GM12873 (cell line): ENCODE results near the gene ANKRD35.

Source experiments
- TF ChIP-seq, protein P1 (sequence below): IDR thresholded peaks from 2 replicates; pipeline ENCODE4 v1.5.1; 2012; ENCODE audit warnings: low read depth, mild to moderate bottlenecking, moderate library complexity, low read length, control low read depth; ENCODE audit not compliant: insufficient read depth; ENCODE audit errors: missing control alignments

Gene ANKRD35, protein sequence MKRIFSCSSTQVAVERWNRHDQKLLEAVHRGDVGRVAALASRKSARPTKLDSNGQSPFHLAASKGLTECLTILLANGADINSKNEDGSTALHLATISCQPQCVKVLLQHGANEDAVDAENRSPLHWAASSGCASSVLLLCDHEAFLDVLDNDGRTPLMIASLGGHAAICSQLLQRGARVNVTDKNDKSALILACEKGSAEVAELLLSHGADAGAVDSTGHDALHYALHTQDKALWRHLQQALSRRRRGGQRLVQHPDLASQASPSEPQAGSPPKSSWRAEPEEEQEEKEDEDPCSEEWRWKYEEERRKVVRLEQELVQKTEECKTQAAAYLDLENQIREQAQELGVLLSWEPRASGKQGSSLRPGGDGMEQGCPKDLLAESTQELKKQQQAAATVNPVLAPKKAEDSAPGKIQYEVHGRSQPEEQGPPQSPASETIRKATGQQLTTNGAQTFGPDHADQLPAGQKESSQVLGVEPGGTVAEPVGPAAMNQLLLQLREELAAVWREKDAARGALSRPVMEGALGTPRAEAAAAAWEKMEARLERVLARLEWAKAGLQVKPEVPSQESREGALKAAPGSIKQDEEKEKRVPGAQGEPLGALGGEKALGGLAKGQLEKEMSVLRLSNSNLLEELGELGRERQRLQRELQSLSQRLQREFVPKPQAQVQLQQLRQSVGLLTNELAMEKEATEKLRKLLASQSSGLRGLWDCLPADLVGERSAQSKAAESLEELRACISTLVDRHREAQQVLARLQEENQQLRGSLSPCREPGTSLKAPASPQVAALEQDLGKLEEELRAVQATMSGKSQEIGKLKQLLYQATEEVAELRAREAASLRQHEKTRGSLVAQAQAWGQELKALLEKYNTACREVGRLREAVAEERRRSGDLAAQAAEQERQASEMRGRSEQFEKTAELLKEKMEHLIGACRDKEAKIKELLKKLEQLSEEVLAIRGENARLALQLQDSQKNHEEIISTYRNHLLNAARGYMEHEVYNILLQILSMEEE

DNA sequence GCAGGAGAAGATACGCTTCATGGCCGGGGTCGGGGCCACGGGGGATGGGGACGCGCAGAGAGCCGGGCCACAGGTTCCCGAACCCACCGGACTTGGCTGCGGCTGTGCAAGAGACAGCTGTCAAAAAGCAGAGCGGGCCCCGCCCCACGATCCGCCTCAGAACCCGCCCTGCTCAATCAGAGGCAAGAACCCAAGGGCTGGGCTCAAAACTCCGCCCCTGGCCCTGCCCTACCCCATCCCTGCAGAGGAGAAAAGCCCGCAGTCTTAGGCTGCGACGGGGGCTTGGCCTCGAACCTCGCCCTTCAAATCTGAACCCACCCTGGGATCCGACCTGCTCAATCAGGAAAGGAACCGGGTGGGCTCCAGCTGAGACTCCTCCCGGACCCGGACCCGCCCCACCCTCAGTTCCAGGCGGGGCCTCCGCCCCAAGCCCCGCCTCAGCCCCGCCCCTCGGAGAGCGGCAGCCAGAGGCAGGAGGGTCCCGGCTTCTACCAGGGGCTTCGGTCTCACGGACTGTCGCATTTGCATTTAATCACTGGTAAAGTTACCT lies at the start of gene ANKRD35:
TSS of gene ANKRD35 (minus strand) at position 129 of the 550 bp plus-strand sequence. CDS start at position 21, 108 bp downstream.
- TF ChIP-seq, protein P1, sequence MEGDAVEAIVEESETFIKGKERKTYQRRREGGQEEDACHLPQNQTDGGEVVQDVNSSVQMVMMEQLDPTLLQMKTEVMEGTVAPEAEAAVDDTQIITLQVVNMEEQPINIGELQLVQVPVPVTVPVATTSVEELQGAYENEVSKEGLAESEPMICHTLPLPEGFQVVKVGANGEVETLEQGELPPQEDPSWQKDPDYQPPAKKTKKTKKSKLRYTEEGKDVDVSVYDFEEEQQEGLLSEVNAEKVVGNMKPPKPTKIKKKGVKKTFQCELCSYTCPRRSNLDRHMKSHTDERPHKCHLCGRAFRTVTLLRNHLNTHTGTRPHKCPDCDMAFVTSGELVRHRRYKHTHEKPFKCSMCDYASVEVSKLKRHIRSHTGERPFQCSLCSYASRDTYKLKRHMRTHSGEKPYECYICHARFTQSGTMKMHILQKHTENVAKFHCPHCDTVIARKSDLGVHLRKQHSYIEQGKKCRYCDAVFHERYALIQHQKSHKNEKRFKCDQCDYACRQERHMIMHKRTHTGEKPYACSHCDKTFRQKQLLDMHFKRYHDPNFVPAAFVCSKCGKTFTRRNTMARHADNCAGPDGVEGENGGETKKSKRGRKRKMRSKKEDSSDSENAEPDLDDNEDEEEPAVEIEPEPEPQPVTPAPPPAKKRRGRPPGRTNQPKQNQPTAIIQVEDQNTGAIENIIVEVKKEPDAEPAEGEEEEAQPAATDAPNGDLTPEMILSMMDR: no peak

DNA sequence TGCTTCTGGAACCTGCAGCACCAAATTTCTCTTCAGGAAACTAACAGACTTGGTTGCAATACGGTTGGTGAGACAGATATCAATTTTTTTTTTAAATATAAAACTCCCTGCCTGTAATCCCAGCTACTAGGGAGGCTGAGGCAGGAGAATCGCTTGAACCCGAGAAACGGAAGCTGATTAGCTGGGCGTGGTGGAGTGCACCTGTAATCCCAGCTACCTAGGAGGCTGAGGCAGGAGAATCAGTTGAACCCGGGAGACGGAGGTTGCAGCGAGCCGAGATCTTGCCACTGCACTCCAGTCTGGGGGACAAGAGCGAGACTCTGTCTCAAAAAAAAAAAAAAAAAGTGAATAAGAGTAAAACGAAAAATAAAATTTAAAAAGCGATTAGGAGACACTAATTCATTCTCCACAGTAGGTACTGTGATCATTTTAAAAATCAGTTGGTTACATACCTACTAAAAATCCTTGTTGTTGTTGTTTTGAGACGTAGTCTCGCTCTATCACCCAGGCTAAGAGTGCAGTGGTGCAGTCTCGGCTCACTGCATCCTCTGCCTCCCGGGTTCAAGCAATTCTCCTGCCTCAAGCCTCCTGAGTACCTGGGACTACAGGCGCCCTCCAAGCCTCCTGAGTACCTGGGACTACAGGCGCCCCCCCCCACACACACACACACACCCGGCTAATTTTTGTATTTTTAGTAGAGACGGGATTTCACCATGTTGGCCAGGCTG lies 42.4 kb upstream of the ANKRD35 start:
- TF ChIP-seq, protein P1: no peak

DNA sequence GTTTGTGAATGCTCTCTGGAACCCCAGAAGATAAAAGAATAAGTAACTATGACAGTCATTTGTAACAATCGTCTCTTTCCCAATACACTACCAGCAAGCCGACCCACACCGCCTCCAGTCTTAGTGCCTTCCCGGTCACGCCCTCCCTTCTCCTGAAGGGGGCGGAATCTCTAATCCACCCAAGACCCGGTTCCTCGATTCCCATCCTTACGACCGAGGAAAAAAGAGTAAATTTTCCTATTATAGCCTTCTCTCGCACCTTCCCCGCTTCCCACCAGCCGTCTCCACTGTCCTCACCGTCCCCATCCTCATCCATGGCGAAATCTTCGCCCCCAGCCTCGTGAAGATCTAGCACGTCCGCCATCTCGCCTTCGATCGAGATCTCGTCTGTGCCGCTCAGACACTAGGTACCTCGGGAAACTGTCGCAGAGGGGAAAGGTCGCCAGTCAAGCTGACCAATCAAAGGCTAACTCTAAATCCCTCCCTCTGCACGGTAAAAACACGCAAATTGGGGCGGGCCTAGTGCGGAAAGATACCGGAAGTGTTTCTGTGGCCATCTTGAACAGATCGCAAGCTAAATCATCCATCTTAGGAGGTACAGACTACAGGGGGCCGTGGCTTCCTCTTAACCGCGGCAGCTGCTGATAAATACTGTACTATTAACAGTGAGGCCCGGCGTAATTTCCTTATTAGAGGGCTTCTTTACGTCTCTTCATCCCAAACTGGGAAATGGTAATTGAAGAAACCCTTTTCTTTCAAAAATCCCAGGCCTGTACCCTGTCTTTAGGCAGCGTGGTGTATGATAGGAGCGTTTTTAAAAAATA lies 41.6 kb upstream of the ANKRD35 start, which contains the start of gene RBM8A:
TSS of gene RBM8A (minus strand) at position 422 of the 824 bp plus-strand sequence. CDS start at position 364, 58 bp downstream.
- TF ChIP-seq, protein P1: peak; percentile 68

DNA sequence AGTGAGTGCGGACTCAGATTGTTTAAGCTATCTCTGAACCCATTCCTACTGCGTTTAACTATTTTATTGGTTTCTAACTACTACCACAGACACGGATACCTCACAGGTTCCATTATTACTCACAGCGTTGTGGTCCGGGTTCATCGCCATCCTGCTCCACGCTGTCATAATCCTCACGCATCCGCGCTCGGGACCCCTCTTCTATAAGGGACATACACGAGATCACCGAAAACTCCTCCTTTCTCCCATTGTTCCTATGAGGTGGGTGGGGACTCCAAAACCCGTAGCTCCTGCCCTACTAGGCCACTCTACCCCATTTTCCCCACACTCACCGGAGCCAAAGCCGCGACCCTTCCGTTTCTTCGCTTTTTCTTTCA lies 41.0 kb upstream of the ANKRD35 start:
- TF ChIP-seq, protein P1: no peak

DNA sequence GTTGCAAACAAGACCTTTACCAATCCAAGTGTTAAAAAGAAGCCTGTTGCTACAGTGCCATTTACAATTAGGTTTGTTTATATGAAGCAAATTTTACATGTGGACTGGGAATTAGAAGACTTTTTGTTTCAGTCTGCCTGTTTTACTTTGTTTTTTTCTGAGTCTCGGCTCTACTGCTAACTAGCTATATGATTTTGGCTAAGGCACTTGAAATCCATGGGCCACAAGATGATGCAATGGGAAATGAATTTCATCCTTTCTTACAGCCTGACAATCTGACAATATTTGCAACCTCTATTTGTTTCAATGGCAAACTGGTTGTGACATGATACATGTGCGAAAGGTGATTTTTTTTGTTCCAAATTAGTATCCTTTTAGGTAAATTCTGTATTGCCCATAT lies 36.6 kb upstream of the ANKRD35 start:
- TF ChIP-seq, protein P1: no peak
